H1 (cell line): ENCODE data around the gene SPOUT1. TPM values are rescaled to one million over a fixed set of nuclear protein-coding genes. Genes with fewer than 3 reads are reported as not detected.

ENCODE experiments used
- CTCF ChIA-PET: fragments of 300-600 bp; sonication (Branson Sonifier 250); formaldehyde crosslinking; loops from one replicate; lab custom pipeline; 2021; ENCODE audit not compliant: partially characterized antibody; lab: Charles Lee
- POLR2A ChIA-PET: fragments of 300-600 bp; sonication (Branson Sonifier 250); formaldehyde crosslinking; loops from one replicate; lab custom pipeline; 2021; ENCODE audit warnings: inconsistent platforms; ENCODE audit not compliant: partially characterized antibody; lab: Charles Lee
- DNase-seq, 2 experiments: peaks; one replicate each; pipeline versions ENCODE4 v3.0.0 to v3.0.0-alpha.2; 2010 to 2022; ENCODE audit warnings: low spot score in 2 of 2, low read depth in 1 of 2, mixed read lengths in 1 of 2
- FAIRE-seq: peaks from 2 replicates; lab custom pipeline; 2011; peaks lifted over from hg19 to GRCh38; lab: Jason Lieb, UNC
- H2AFZ ChIP-seq: 2 replicates; pipeline ENCODE4 v1.8.1; 2012; ENCODE audit warnings: low read length, inconsistent platforms
- H2AK5ac ChIP-seq: 2 replicates; pipeline ENCODE4 v1.6.1; 2013; ENCODE audit warnings: low read depth, low read length
- H2BK120ac ChIP-seq: replicated peaks from 2 replicates; pipeline ENCODE3; 2013; ENCODE audit warnings: low read depth, low read length, inconsistent platforms
- H2BK12ac ChIP-seq: 2 replicates; pipeline ENCODE4 v1.6.1; 2013; ENCODE audit warnings: low read depth, low read length
- H2BK15ac ChIP-seq: 2 replicates; pipeline ENCODE4 v1.6.1; 2013; ENCODE audit warnings: low read length
- H2BK20ac ChIP-seq: 2 replicates; pipeline ENCODE4 v1.6.1; 2013; ENCODE audit warnings: low read length
- H2BK5ac ChIP-seq: 2 replicates; pipeline ENCODE4 v1.6.1; 2013; ENCODE audit warnings: low read depth, low read length
- H3K14ac ChIP-seq: 2 replicates; pipeline ENCODE4 v1.6.1; 2013; ENCODE audit warnings: inconsistent platforms; ENCODE audit not compliant: insufficient read length
- H3K18ac ChIP-seq: 2 replicates; pipeline ENCODE4 v1.6.1; 2013; ENCODE audit warnings: low read length; ENCODE audit errors: extremely low read depth
- H3K23ac ChIP-seq: 2 replicates; pipeline ENCODE4 v1.6.1; 2013; ENCODE audit warnings: inconsistent platforms; ENCODE audit not compliant: insufficient read length
- H3K23me2 ChIP-seq: 2 replicates; pipeline ENCODE4 v1.6.1; 2013; ENCODE audit warnings: low read depth, low read length
- H3K27ac ChIP-seq: 2 replicates; pipeline ENCODE4 v1.6.1; 2011; ENCODE audit warnings: low read depth, low read length, inconsistent platforms
- H3K27me3 ChIP-seq, 4 experiments: replicated peaks in 1 of 4; 1 replicate in 1 of 4; 2 replicates in 3 of 4; pipeline versions ENCODE4 v1.6.1 to v1.8.1; 2011 to 2013; ENCODE audit warnings: low read length in 3 of 4, mild to moderate bottlenecking in 3 of 4, inconsistent platforms in 2 of 4, mixed read lengths in 2 of 4, moderate library complexity in 1 of 4; ENCODE audit not compliant: control insufficient read depth in 3 of 4, insufficient read depth in 3 of 4; ENCODE audit errors: extremely low read depth in 1 of 4
- H3K36me3 ChIP-seq, 4 experiments: 2 replicates each; pipeline versions ENCODE4 v1.6.1 to v1.8.1; 2011 to 2013; ENCODE audit warnings: mild to moderate bottlenecking in 4 of 4, low read length in 3 of 4, moderate library complexity in 2 of 4, control low read depth in 1 of 4, inconsistent platforms in 1 of 4; ENCODE audit not compliant: insufficient read depth in 4 of 4, control insufficient read depth in 2 of 4
- H3K4ac ChIP-seq: replicated peaks from 2 replicates; pipeline ENCODE3; 2013; ENCODE audit warnings: low read length, low read depth, mixed read lengths, inconsistent platforms; ENCODE audit not compliant: insufficient read length
- H3K4me1 ChIP-seq, 4 experiments: replicated peaks in 1 of 4; 1 replicate in 1 of 4; 2 replicates in 3 of 4; pipeline versions ENCODE4 v1.6.1 to v1.8.1; 2011 to 2013; ENCODE audit warnings: low read length in 3 of 4, inconsistent platforms in 2 of 4, mixed read lengths in 1 of 4; ENCODE audit not compliant: insufficient read depth in 4 of 4, control insufficient read depth in 3 of 4
- H3K4me2 ChIP-seq, 2 experiments: 2 replicates each; pipeline versions ENCODE4 v1.6.1 to v1.8.1; 2011 to 2013; ENCODE audit warnings: low read depth in 2 of 2, low read length in 2 of 2, control low read depth in 1 of 2, inconsistent platforms in 1 of 2, mild to moderate bottlenecking in 1 of 2; ENCODE audit not compliant: insufficient read depth in 1 of 2
- H3K4me3 ChIP-seq, 4 experiments: fragments of 200-600, 300-600 bp in 1 of 4; sonication (generic), shearing (Covaris generic), sonication (Bioruptor Twin) in 1 of 4; 2 replicates each; pipeline versions ENCODE4 v1.5.1 to v1.8.1; 2011 to 2016; ENCODE audit warnings: low read length in 4 of 4, low read depth in 3 of 4, control low read depth in 2 of 4, inconsistent platforms in 2 of 4, mild to moderate bottlenecking in 2 of 4, mixed read lengths in 1 of 4, moderate library complexity in 1 of 4; ENCODE audit not compliant: insufficient read depth in 2 of 4; ENCODE audit errors: extremely low read depth in 1 of 4
- H3K56ac ChIP-seq: replicated peaks from 2 replicates; pipeline ENCODE3; 2013; ENCODE audit warnings: low read depth, mild to moderate bottlenecking, mixed read lengths, low read length, inconsistent platforms; ENCODE audit not compliant: insufficient read length
- H3K79me1 ChIP-seq: 2 replicates; pipeline ENCODE4 v1.6.1; 2013; ENCODE audit warnings: low read depth, low read length, control low read depth
- H3K79me2 ChIP-seq, 2 experiments: 2 replicates each; pipeline versions ENCODE4 v1.6.1 to v1.8.1; 2012 to 2013; ENCODE audit warnings: low read length in 2 of 2, mild to moderate bottlenecking in 2 of 2, inconsistent platforms in 1 of 2; ENCODE audit not compliant: insufficient read depth in 2 of 2, control insufficient read depth in 1 of 2
- H3K9ac ChIP-seq, 4 experiments: replicated peaks in 1 of 4; 1 replicate in 1 of 4; 2 replicates in 3 of 4; pipeline versions ENCODE4 v1.6.1 to v1.8.1; 2011 to 2013; ENCODE audit warnings: low read depth in 3 of 4, low read length in 3 of 4, control low read depth in 2 of 4, mild to moderate bottlenecking in 2 of 4, moderate library complexity in 2 of 4, inconsistent platforms in 1 of 4; ENCODE audit errors: extremely low read depth in 1 of 4
- H3K9me3 ChIP-seq, 2 experiments: 2 replicates each; pipeline versions ENCODE4 v1.6.1 to v1.8.1; 2012 to 2013; ENCODE audit warnings: mild to moderate bottlenecking in 2 of 2, moderate library complexity in 2 of 2, control low read depth in 1 of 2, inconsistent platforms in 1 of 2, low read depth in 1 of 2, low read length in 1 of 2, mixed read lengths in 1 of 2; ENCODE audit not compliant: insufficient read depth in 2 of 2
- H4K20me1 ChIP-seq, 2 experiments: replicated peaks in 1 of 2; 2 replicates each; pipeline versions ENCODE3 to v1.8.1; 2011 to 2013; ENCODE audit warnings: inconsistent platforms in 2 of 2, low read length in 2 of 2, mild to moderate bottlenecking in 1 of 2; ENCODE audit not compliant: insufficient read depth in 2 of 2, control insufficient read depth in 1 of 2
- H4K5ac ChIP-seq: 2 replicates; pipeline ENCODE4 v1.6.1; 2013; ENCODE audit warnings: low read length, low read depth, mixed read lengths, inconsistent platforms; ENCODE audit not compliant: insufficient read length
- H4K8ac ChIP-seq: 2 replicates; pipeline ENCODE4 v1.8.0; 2013; ENCODE audit warnings: mild to moderate bottlenecking, moderate library complexity, low read length, inconsistent platforms; ENCODE audit not compliant: insufficient read depth; ENCODE audit errors: extremely low read depth
- H4K91ac ChIP-seq: replicated peaks from 2 replicates; pipeline ENCODE3; 2013; ENCODE audit warnings: low read length, mixed read lengths, inconsistent platforms; ENCODE audit not compliant: insufficient read length
- ATF2 ChIP-seq: IDR thresholded peaks from 2 replicates; pipeline ENCODE4 v1.6.1; 2012; ENCODE audit warnings: low read length, inconsistent platforms
- BRCA1 ChIP-seq: IDR thresholded peaks from 2 replicates; pipeline ENCODE4 v1.6.1; 2012; ENCODE audit warnings: low read depth, low read length, improper control_type of control experiment
- E2F6 ChIP-seq: IDR thresholded peaks from 2 replicates; pipeline ENCODE4 v1.6.1; 2012; ENCODE audit warnings: inconsistent platforms
- JUN ChIP-seq: IDR thresholded peaks from 2 replicates; pipeline ENCODE4 v1.6.1; 2011; ENCODE audit warnings: low read depth, mild to moderate bottlenecking, improper control_type of control experiment, low read length
- JUND ChIP-seq: IDR thresholded peaks from 2 replicates; pipeline ENCODE4 v1.6.1; 2011; ENCODE audit warnings: mild to moderate bottlenecking, improper control_type of control experiment, low read length
- POU5F1 ChIP-seq: IDR thresholded peaks from 2 replicates; pipeline ENCODE4 v1.6.1; 2011; ENCODE audit warnings: low read depth, mild to moderate bottlenecking, low read length, moderate library complexity
- RNF2 ChIP-seq: fragments of 200-900, 300-1000 bp; sonication (generic); IDR thresholded peaks from 2 replicates; pipeline ENCODE4 v1.7.1; 2016; ENCODE audit warnings: borderline replicate concordance, low read depth, mild to moderate bottlenecking, antibody characterized with exemption, low read length; ENCODE audit not compliant: poor library complexity, severe bottlenecking; ENCODE audit errors: missing control alignments
- ZNF274 ChIP-seq: IDR thresholded peaks from 2 replicates; pipeline ENCODE4 v1.7.0; 2012; ENCODE audit warnings: low read length, borderline replicate concordance; ENCODE audit errors: extremely low read depth
- WGBS, 2 experiments: shearing (Covaris generic) in 1 of 2; methylation state at CpG; one replicate each; pipeline versions ENCODE4 v1.1.6 to v1.1.7; 2013 to 2015; ENCODE audit warnings: low lambda C conversion rate in 2 of 2, mixed read lengths in 2 of 2, inconsistent platforms in 1 of 2, low coverage in 1 of 2, missing lambda C conversion rate in 1 of 2; ENCODE audit not compliant: insufficient replicate concordance in 2 of 2, insufficient coverage in 1 of 2, insufficient read length in 1 of 2; ENCODE audit errors: extremely low coverage in 1 of 2, missing lambda C conversion rate in 1 of 2; 5-methylcytosine and 5-hydroxymethylcytosine counted together
- polyA plus RNA-seq, 7 experiments: library from polyadenylated mRNA; depleted of rRNA in 3 of 7; stranded (reverse) in 5 of 7; unstranded in 2 of 7; fragments of >200 nt in 5 of 7; fragments of 200-250 nt in 2 of 7; gene quantifications; 1 replicate in 5 of 7; 2 replicates in 1 of 7; 4 replicates in 1 of 7; pipeline versions ENCODE4 v1.2.1 to v1.2.3, GENCODE V29; 2011 to 2013; ENCODE audit warnings: missing spikeins in 2 of 7, mixed read lengths in 2 of 7
- total RNA-seq: library from RNA; stranded (reverse); fragmentation: NEBNext Ultra II Directional; extraction: Animal tissue kit (Norgen Biotek cat#: 25700); gene quantifications from 2 replicates; pipeline ENCODE4 v1.2.1, GENCODE V29; 2021

Gene SPOUT1
- total and polyA plus RNA-seq, 2 of the 8 experiments (the other 6 are each of a cell fraction or from before 2014, with no cell fraction given), result 69.2 to 77.8 TPM

- H3K14ac ChIP-seq, result no peak overlapping the region
- no peak overlapping the region for H3K23ac ChIP-seq
- H4K8ac ChIP-seq, result peak overlapping the region; percentile 95
- 0 out of 2 replicates have a peak overlapping the region, but pooled peaks have one; percentile 3 for H2AFZ ChIP-seq
- peak overlapping the region; percentile 86 for H4K5ac ChIP-seq
- ChIA-PET CTCF (interaction anchor here (1.0 to 1.5 kb wide), 3 partner anchors 9 to 117 kb away, joined by 3 read pairs; partner anchors contain the start of gene ENDOG), POLR2A (interaction anchor here (0.7 to 4.4 kb wide), 12 partner anchors 9 to 192 kb away, joined by 3 to 62 read pairs (median 4); partner anchors contain the start of genes ENDOG, KYAT1 and LRRC8A)
- H3K27me3 ChIP-seq, result no peaks in the 10 kb centered on the region
- H4K20me1 ChIP-seq, result peaks cover 0 to 3% of the 10 kb centered on the region in 2 experiments
- H3K4ac ChIP-seq, result peak overlapping the region; percentile 83
- H3K23me2 ChIP-seq, result peaks cover 5% of the 10 kb centered on the region; the same call in 1 of the 2 replicates
- peak overlapping the region; percentile 9; the same call in 1 of the 2 replicates for H2BK12ac ChIP-seq
- H3K4me1 ChIP-seq, result peaks cover 0 to 3% (median 0%) of the 10 kb centered on the region in 4 experiments; a peak in 1 of 7 replicates
- no peak overlapping the region for H2BK15ac ChIP-seq
- WGBS, 2 experiments, result 41% methylated on average over 18 of the region's 18 CpGs; no CpG with 5 or more reads in 1 of the 2 experiments
- peaks cover 0 to 9% of the 10 kb centered on the region in 2 experiments; a peak in 1 of 4 replicates for H3K79me2 ChIP-seq
- DNase-seq (no peak), FAIRE-seq (no peak)
- no peaks in the 10 kb centered on the region; the same call in 1 of the 2 replicates for H3K79me1 ChIP-seq
- H3K9ac ChIP-seq, result peak overlapping the region; percentile 78 to 86 (median 84)
- peak overlapping the region; percentile 71; the same call in 1 of the 2 replicates for H2BK5ac ChIP-seq
- H2AK5ac ChIP-seq, result 0 out of 2 replicates have a peak overlapping the region, but pooled peaks have one; percentile 39
- H3K27ac ChIP-seq, result peak overlapping the region; percentile 70
- peak overlapping the region; percentile 77 for H3K56ac ChIP-seq
- no peak overlapping the region for H2BK20ac ChIP-seq
- peak overlapping the region; percentile 85 to 95 (median 92) for H3K4me3 ChIP-seq
- H3K36me3 ChIP-seq, result peaks cover 22 to 44% (median 35%) of the 10 kb centered on the region in 4 experiments; a peak in 7 of 8 replicates
- H4K91ac ChIP-seq, result peak overlapping the region; percentile 74
- no peak overlapping the region for H2BK120ac ChIP-seq
- H3K18ac ChIP-seq, result peak overlapping the region; percentile 60
- peak overlapping the region; percentile 88 to 97 for H3K4me2 ChIP-seq
- no peaks in the 10 kb centered on the region for H3K9me3 ChIP-seq
- TF ChIP-seq RNF2, result no peak
- TF ChIP-seq ZNF274, result no peak
- TF ChIP-seq ATF2, result no peak
- no peak for TF ChIP-seq BRCA1
- no peak for TF ChIP-seq JUN
- TF ChIP-seq E2F6, result no peak
- TF ChIP-seq POU5F1, result no peak
- no peak for TF ChIP-seq JUND
Measured at GRCh38 chr9:128828719-128829452, 708 bp downstream of the SPOUT1 start.
